Measurements from ENCODE around the gene HK1.

Gene HK1

GRCh38 chr10:69418052-69418752 is 139.9 kb downstream of the HK1 start:
- TF ChIP-seq CTCF (IDR thresholded peaks at IDR 0.05): no peak

GRCh38 chr10:69419096-69419743 is 140.9 kb downstream of the HK1 start:
- no peak for TF ChIP-seq CTCF (IDR thresholded peaks at IDR 0.05)

GRCh38 chr10:69419744-69420126 is 141.4 kb downstream of the HK1 start:
- TF ChIP-seq CTCF (IDR thresholded peaks at IDR 0.05): no peak

GRCh38 chr10:69421611-69422308 is 143.5 kb downstream of the HK1 start:
- TF ChIP-seq CTCF (IDR thresholded peaks at IDR 0.05): no peak

GRCh38 chr10:69422676-69423075 is 144.4 kb downstream of the HK1 start:
- no peak for TF ChIP-seq CTCF (IDR thresholded peaks at IDR 0.05)

GRCh38 chr10:69425041-69425440 is 146.7 kb downstream of the HK1 start:
- no peak for TF ChIP-seq CTCF (IDR thresholded peaks at IDR 0.05)

- TF ChIP-seq CTCF (IDR thresholded peaks at IDR 0.05): no peak
Measured at GRCh38 chr10:69425511-69426298, 147.4 kb downstream of the HK1 start.
